Body of pancreas (tissue), 4 donors: ENCODE measurements around the gene GRAMD2A. TPM values are rescaled to one million over a fixed set of nuclear protein-coding genes. Genes with fewer than 3 reads are reported as not detected.

Experiments used
- ATAC-seq: fragments of 150-250 bp; one replicate; pipeline ENCODE4 v1.9.1; 2016
- DNase-seq, 4 donors: peaks; one replicate each; pipeline ENCODE4 v3.0.0-alpha.2; 2019
- H3K27ac ChIP-seq, 4 donors: fragments of 200-600 bp; sonication (generic); 1 replicate in 3 of 4; 2 replicates in 1 of 4; pipeline versions ENCODE4 v1.5.1 to v1.6.1; 2016 to 2019; ENCODE audit warnings: mild to moderate bottlenecking in 1 of 4, mixed read lengths in 1 of 4, moderate library complexity in 1 of 4
- H3K27me3 ChIP-seq, 2 donors: fragments of 200-600 bp; sonication (generic); one replicate each; pipeline ENCODE4 v1.6.0; 2016; ENCODE audit warnings: mild to moderate bottlenecking in 1 of 2
- H3K36me3 ChIP-seq, 2 donors: fragments of 200-600 bp; sonication (generic); replicated peaks in 1 of 2; 2 replicates each; pipeline ENCODE4 v1.5.1; 2016; ENCODE audit warnings: low read depth in 2 of 2; ENCODE audit not compliant: insufficient read depth in 1 of 2
- H3K4me1 ChIP-seq: fragments of 200-600 bp; sonication (generic); one replicate; pipeline ENCODE4 v1.6.0; 2016
- H3K4me3 ChIP-seq, 2 donors: fragments of 200-600 bp; sonication (generic); 1 replicate in 1 of 2; 2 replicates in 1 of 2; pipeline ENCODE4 v1.5.1; 2016 to 2019
- H3K9me3 ChIP-seq, 3 donors: fragments of 200-600 bp; sonication (generic); 1 replicate in 2 of 3; 2 replicates in 1 of 3; pipeline ENCODE4 v1.5.1; 2016
- CTCF ChIP-seq, 7 experiments: fragments of 450-650 bp in 4 of 7; fragments of 200-600 bp in 3 of 7; sonication (generic) in 3 of 7; IDR thresholded peaks; one replicate each; pipeline ENCODE4 v1.5.1; 2016 to 2019; ENCODE audit warnings: antibody characterized with exemption in 7 of 7
- POLR2A ChIP-seq, 3 donors: fragments of 450-650 bp; IDR thresholded peaks; one replicate each; pipeline ENCODE4 v1.6.1; 2016; ENCODE audit warnings: antibody characterized with exemption in 3 of 3, mild to moderate bottlenecking in 2 of 3
- WGBS, 2 donors: methylation state at CpG; one replicate each; pipeline ENCODE4 v1.1.5; 2017; 5-methylcytosine and 5-hydroxymethylcytosine counted together
- intact Hi-C: fragments of 100-400 bp; cut with DNase I; formaldehyde crosslinking; loops from one replicate; pipeline ENCODE4 v1.15.1; 2023
- total RNA-seq, 2 donors: library from RNA; depleted of rRNA; stranded (reverse); fragments of >200 nt; gene quantifications; one replicate each; pipeline ENCODE4 v1.1.0, GENCODE V29; 2016

GRAMD2A gene
- total RNA-seq, 2 donors from 2014 or later: 0.26 TPM; not detected in 1

GRCh38 chr15:72147418-72147817 is 50.2 kb downstream of the GRAMD2A start:
- Histone ChIP-seq H3K27me3 (no peaks in the 10 kb centered on the region), H3K27ac (no peak overlapping the region)
- 61 to 77% methylated on average over 2 of the region's 2 CpGs for WGBS, 2 donors

GRCh38 chr15:72146934-72147333 is 50.7 kb downstream of the GRAMD2A start:
- H3K27me3 ChIP-seq: no peaks in the 10 kb centered on the region
- intact Hi-C loops: no loop called here
- ATAC-seq (no peak), DNase-seq (no peak)
- no peak overlapping the region for H3K27ac ChIP-seq
- TF ChIP-seq CTCF (IDR thresholded peaks at IDR 0.05) (no peak), POLR2A (IDR thresholded peaks at IDR 0.05) (no peak)
- H3K4me3 ChIP-seq: no peak overlapping the region
- H3K36me3 ChIP-seq: no peaks in the 10 kb centered on the region
- H3K4me1 ChIP-seq: no peaks in the 10 kb centered on the region
- H3K9me3 ChIP-seq: no peaks in the 10 kb centered on the region

More at GRCh38 chr15:72147418-72147817, 50.2 kb downstream of the GRAMD2A start:
- Histone ChIP-seq H3K4me3 (no peak overlapping the region), H3K36me3 (no peaks in the 10 kb centered on the region), H3K9me3 (no peaks in the 10 kb centered on the region), H3K4me1 (no peaks in the 10 kb centered on the region)
- TF ChIP-seq CTCF (IDR thresholded peaks at IDR 0.05) (no peak), POLR2A (IDR thresholded peaks at IDR 0.05) (no peak)
- ATAC-seq (no peak), DNase-seq (no peak)
- intact Hi-C loops: no loop called here

GRCh38 chr15:72146221-72146620 is 51.4 kb downstream of the GRAMD2A start:
- 89% methylated on average over 3 of the region's 3 CpGs for WGBS, 2 donors
- ATAC-seq: no peak
- no peaks in the 10 kb centered on the region for H3K27me3 ChIP-seq
- no peaks in the 10 kb centered on the region for H3K9me3 ChIP-seq
- intact Hi-C loops: no loop called here
- no peak for DNase-seq
- peaks cover 6% of the 10 kb centered on the region for H3K4me1 ChIP-seq
- H3K36me3 ChIP-seq: no peaks in the 10 kb centered on the region
- TF ChIP-seq CTCF (IDR thresholded peaks at IDR 0.05): no peak
- TF ChIP-seq POLR2A (IDR thresholded peaks at IDR 0.05): no peak
- H3K27ac ChIP-seq: no peak overlapping the region
- no peak overlapping the region for H3K4me3 ChIP-seq

- DNase-seq (no peak), ATAC-seq (no peak)
- intact Hi-C loops: no loop called here
- Histone ChIP-seq H3K36me3 (no peaks in the 10 kb centered on the region), H3K4me1 (peaks cover 6% of the 10 kb centered on the region), H3K4me3 (no peak overlapping the region), H3K27me3 (no peaks in the 10 kb centered on the region), H3K9me3 (no peaks in the 10 kb centered on the region), H3K27ac (no peak overlapping the region)
- WGBS, 2 donors: 29 to 39% methylated on average over 4 of the region's 4 CpGs
- TF ChIP-seq CTCF (IDR thresholded peaks at IDR 0.05): no peak
- TF ChIP-seq POLR2A (IDR thresholded peaks at IDR 0.05): no peak
Measured at GRCh38 chr15:72141171-72142084, 56.2 kb downstream of the GRAMD2A start.

GRCh38 chr15:72140088-72140487 is 57.5 kb downstream of the GRAMD2A start:
- H3K4me1 ChIP-seq: peaks cover 6% of the 10 kb centered on the region
- H3K27me3 ChIP-seq: no peaks in the 10 kb centered on the region
- ATAC-seq (no peak), DNase-seq (no peak)
- H3K9me3 ChIP-seq: no peaks in the 10 kb centered on the region
- H3K36me3 ChIP-seq: no peaks in the 10 kb centered on the region
- no peak overlapping the region for H3K27ac ChIP-seq
- WGBS, 2 donors: 94 to 97% methylated on average over 3 of the region's 3 CpGs
- H3K4me3 ChIP-seq: no peak overlapping the region
- TF ChIP-seq POLR2A (IDR thresholded peaks at IDR 0.05) (no peak), CTCF (IDR thresholded peaks at IDR 0.05) (no peak)
- intact Hi-C loops: no loop called here
